Measurements from ENCODE around the gene PLA2R1.
"Not testable (repeated sequence)": the region's sequence is repeated elsewhere in the genome, so short reads cannot be mapped to it uniquely, and the experiment has no call there.

The PLA2R1 gene

DNA sequence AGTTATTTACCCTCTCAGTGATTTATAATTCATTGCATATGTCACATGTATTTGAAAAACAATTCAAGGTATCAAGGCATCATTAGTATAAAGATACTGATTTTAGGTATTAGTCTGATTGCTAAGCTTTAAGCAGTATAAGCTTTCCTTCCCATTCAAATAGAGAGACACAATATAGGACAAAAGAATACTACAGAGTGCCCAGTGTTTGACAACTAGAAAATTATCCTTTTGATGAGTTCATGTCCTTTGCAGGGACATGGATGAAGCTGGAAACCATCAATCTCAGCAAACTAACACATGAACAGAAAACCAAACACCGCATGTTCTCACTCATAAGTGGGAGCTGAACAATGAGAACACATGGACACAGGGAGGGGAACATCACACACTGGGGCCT lies 91.9 kb downstream of the PLA2R1 start:
- not testable (repeated sequence) for DNase-seq (ENCODE audit: low spot score); H3K23ac ChIP-seq (ENCODE audit: low read depth, low read length, poor library complexity); H2AFZ ChIP-seq (ENCODE audit: low read length); H3K27me3 ChIP-seq (ENCODE audit: control insufficient read depth in 3 of 3, insufficient read depth in 3 of 3, low read depth in 1 of 3, low read length in 3 of 3); H3K4me3 ChIP-seq (ENCODE audit: low read length in 2 of 2); H4K8ac ChIP-seq (ENCODE audit: low read depth, low read length); H3K9me3 ChIP-seq (replicated peaks in 1 of 2; ENCODE audit: control insufficient read depth in 2 of 2, insufficient read depth in 1 of 2, low read depth in 1 of 2, low read length in 2 of 2); H3K4me1 ChIP-seq (ENCODE audit: control insufficient read depth in 2 of 2, insufficient read depth in 1 of 2, low read depth in 1 of 2, low read length in 2 of 2); H3K4me2 ChIP-seq (ENCODE audit: insufficient read depth, low read length, poor library complexity, severe bottlenecking); H2AK5ac ChIP-seq (ENCODE audit: low read depth, low read length); H3K9ac ChIP-seq (ENCODE audit: low read depth, low read length, poor library complexity); H3K27ac ChIP-seq (replicated peaks; ENCODE audit: low read length); H3K36me3 ChIP-seq (replicated peaks in 1 of 2; ENCODE audit: control insufficient read depth in 2 of 2, insufficient read depth in 2 of 2, low read length in 2 of 2); H2BK12ac ChIP-seq (ENCODE audit: low read length); H3K79me1 ChIP-seq (ENCODE audit: low read depth, low read length); H3K14ac ChIP-seq (ENCODE audit: low read length); H2BK15ac ChIP-seq (ENCODE audit: low read length); H4K91ac ChIP-seq (ENCODE audit: low read depth, low read length, poor library complexity); H2BK5ac ChIP-seq (ENCODE audit: low read length); H3K4ac ChIP-seq (ENCODE audit: low read length); H2BK120ac ChIP-seq (ENCODE audit: low read depth, low read length); H3K18ac ChIP-seq (ENCODE audit: low read length)
- no CpG with 5 or more reads among the region's 1 CpG for WGBS, 2 donors (ENCODE audit: extremely low coverage in 2 of 2, insufficient read length in 2 of 2, insufficient replicate concordance in 1 of 2)

DNA sequence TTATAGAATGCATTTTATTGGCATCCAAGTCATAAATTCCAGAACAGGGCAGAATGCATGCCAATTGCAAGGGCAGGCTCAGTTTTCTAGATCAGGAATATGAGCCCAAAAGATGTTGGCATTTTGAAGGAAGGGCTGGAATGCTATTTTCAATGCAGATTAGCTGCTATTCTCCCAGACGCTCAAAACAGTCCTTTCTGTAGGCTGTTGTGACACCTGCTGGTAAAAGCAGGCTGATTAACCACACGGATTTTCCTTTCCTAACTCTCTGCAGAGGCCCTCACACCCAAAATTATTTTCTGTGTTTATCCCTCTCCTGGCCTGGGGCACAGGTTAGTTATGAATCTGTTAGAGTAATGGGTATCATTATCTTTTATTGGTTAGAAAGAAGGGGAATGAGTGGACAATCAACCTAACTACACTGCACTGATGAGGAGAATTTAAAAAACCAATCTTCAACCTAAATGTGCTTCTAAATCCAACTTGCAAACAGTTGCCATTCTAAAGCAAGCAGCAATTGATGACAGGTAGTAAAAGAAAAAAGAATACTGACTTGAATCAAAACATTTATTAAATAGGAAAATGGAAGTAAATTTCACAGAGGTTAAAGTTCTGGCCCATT lies 94.0 kb downstream of the PLA2R1 start:
- H3K4me2 ChIP-seq (ENCODE audit: insufficient read depth, low read length, poor library complexity, severe bottlenecking), result no peak overlapping the region
- no peak overlapping the region for H3K4ac ChIP-seq (ENCODE audit: low read length)
- H3K36me3 ChIP-seq (replicated peaks in 1 of 2; ENCODE audit: control insufficient read depth in 2 of 2, insufficient read depth in 2 of 2, low read length in 2 of 2), result no peaks in the 10 kb centered on the region
- no peaks in the 10 kb centered on the region for H3K27me3 ChIP-seq (ENCODE audit: control insufficient read depth in 3 of 3, insufficient read depth in 3 of 3, low read depth in 1 of 3, low read length in 3 of 3)
- no peak overlapping the region for H2BK5ac ChIP-seq (ENCODE audit: low read length)
- no peak overlapping the region for H3K9ac ChIP-seq (ENCODE audit: low read depth, low read length, poor library complexity)
- H3K4me1 ChIP-seq (ENCODE audit: control insufficient read depth in 2 of 2, insufficient read depth in 1 of 2, low read depth in 1 of 2, low read length in 2 of 2), result no peaks in the 10 kb centered on the region
- no peak overlapping the region for H3K23ac ChIP-seq (ENCODE audit: low read depth, low read length, poor library complexity)
- H3K79me1 ChIP-seq (ENCODE audit: low read depth, low read length), result no peaks in the 10 kb centered on the region
- no peak overlapping the region for H2AK5ac ChIP-seq (ENCODE audit: low read depth, low read length)
- no peak overlapping the region for H3K14ac ChIP-seq (ENCODE audit: low read length)
- no peak overlapping the region for H2BK120ac ChIP-seq (ENCODE audit: low read depth, low read length)
- no peak overlapping the region for H3K18ac ChIP-seq (ENCODE audit: low read length)
- H3K4me3 ChIP-seq (ENCODE audit: low read length in 2 of 2), result no peak overlapping the region
- no peak overlapping the region for H2BK12ac ChIP-seq (ENCODE audit: low read length)
- no peak overlapping the region for H4K91ac ChIP-seq (ENCODE audit: low read depth, low read length, poor library complexity)
- H4K8ac ChIP-seq (ENCODE audit: low read depth, low read length), result no peak overlapping the region
- no peaks in the 10 kb centered on the region for H3K9me3 ChIP-seq (replicated peaks in 1 of 2; ENCODE audit: control insufficient read depth in 2 of 2, insufficient read depth in 1 of 2, low read depth in 1 of 2, low read length in 2 of 2)
- peak overlapping the region; percentile 56 for H2AFZ ChIP-seq (ENCODE audit: low read length)
- DNase-seq (ENCODE audit: low spot score), result peak; percentile 58
- H3K27ac ChIP-seq (replicated peaks; ENCODE audit: low read length), result no peak overlapping the region
- no peak overlapping the region for H2BK15ac ChIP-seq (ENCODE audit: low read length)
- WGBS, 2 donors (ENCODE audit: extremely low coverage in 2 of 2, insufficient read length in 2 of 2, insufficient replicate concordance in 1 of 2), result no CpG with 5 or more reads among the region's 2 CpGs

DNA sequence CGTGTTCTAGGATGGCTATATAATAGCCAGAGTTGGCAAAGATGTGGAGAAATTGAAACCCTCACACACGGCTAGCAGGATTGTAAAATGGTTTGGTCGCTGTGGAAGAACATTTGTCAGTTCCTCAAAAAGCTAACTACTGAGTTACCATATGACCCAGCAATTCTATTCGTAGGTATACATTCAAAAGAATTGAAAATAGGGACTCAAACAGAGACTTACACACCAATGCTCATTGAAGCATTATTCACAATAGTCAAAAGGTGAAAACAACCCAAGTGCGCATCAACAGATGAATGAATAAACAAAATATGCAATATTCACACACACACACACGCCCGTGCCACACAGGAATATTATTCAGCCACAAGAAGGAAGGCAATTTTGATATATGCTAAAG lies 98.7 kb downstream of the PLA2R1 start:
- H3K23ac ChIP-seq (ENCODE audit: low read depth, low read length, poor library complexity), result no peak overlapping the region
- no peak overlapping the region for H3K4me3 ChIP-seq (ENCODE audit: low read length in 2 of 2)
- H3K79me1 ChIP-seq (ENCODE audit: low read depth, low read length), result no peaks in the 10 kb centered on the region
- no peak overlapping the region for H2BK15ac ChIP-seq (ENCODE audit: low read length)
- no peak overlapping the region for H2BK12ac ChIP-seq (ENCODE audit: low read length)
- no peak overlapping the region for H2AK5ac ChIP-seq (ENCODE audit: low read depth, low read length)
- H3K18ac ChIP-seq (ENCODE audit: low read length), result no peak overlapping the region
- H2AFZ ChIP-seq (ENCODE audit: low read length), result no peak overlapping the region
- no peak overlapping the region for H4K8ac ChIP-seq (ENCODE audit: low read depth, low read length)
- H3K27me3 ChIP-seq (ENCODE audit: control insufficient read depth in 3 of 3, insufficient read depth in 3 of 3, low read depth in 1 of 3, low read length in 3 of 3), result no peaks in the 10 kb centered on the region
- H2BK5ac ChIP-seq (ENCODE audit: low read length), result no peak overlapping the region
- H3K36me3 ChIP-seq (replicated peaks in 1 of 2; ENCODE audit: control insufficient read depth in 2 of 2, insufficient read depth in 2 of 2, low read length in 2 of 2), result no peaks in the 10 kb centered on the region
- no peak overlapping the region for H2BK120ac ChIP-seq (ENCODE audit: low read depth, low read length)
- H3K14ac ChIP-seq (ENCODE audit: low read length), result no peak overlapping the region
- H3K9ac ChIP-seq (ENCODE audit: low read depth, low read length, poor library complexity), result no peak overlapping the region
- H4K91ac ChIP-seq (ENCODE audit: low read depth, low read length, poor library complexity), result no peak overlapping the region
- H3K4ac ChIP-seq (ENCODE audit: low read length), result no peak overlapping the region
- DNase-seq (ENCODE audit: low spot score), result no peak
- no CpG with 5 or more reads among the region's 7 CpGs for WGBS, 2 donors (ENCODE audit: extremely low coverage in 2 of 2, insufficient read length in 2 of 2, insufficient replicate concordance in 1 of 2)
- no peaks in the 10 kb centered on the region for H3K4me1 ChIP-seq (ENCODE audit: control insufficient read depth in 2 of 2, insufficient read depth in 1 of 2, low read depth in 1 of 2, low read length in 2 of 2)
- H3K4me2 ChIP-seq (ENCODE audit: insufficient read depth, low read length, poor library complexity, severe bottlenecking), result no peak overlapping the region
- H3K9me3 ChIP-seq (replicated peaks in 1 of 2; ENCODE audit: control insufficient read depth in 2 of 2, insufficient read depth in 1 of 2, low read depth in 1 of 2, low read length in 2 of 2), result peaks cover 0 to 2% of the 10 kb centered on the region in 2 donors
- H3K27ac ChIP-seq (replicated peaks; ENCODE audit: low read length), result no peak overlapping the region

DNA sequence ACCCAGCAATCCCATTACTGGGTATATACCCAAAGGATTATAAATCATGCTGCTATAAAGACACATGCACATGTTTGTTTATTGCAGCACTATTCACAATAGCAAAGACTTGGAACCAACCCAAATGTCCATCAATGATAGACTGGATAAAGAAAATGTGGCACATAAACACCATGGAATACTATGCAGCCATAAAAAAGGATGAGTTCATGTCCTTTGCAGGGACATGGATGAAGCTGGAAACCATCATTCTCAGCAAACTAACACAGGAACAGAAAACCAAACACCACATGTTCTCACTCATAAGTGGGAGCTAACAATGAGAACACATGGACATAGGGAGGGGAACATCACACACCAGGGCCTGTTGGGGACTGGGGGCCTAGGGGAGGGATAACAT lies 99.9 kb downstream of the PLA2R1 start:
- H3K9me3 ChIP-seq (replicated peaks in 1 of 2; ENCODE audit: control insufficient read depth in 2 of 2, insufficient read depth in 1 of 2, low read depth in 1 of 2, low read length in 2 of 2); H2AK5ac ChIP-seq (ENCODE audit: low read depth, low read length); DNase-seq (ENCODE audit: low spot score); H3K4me1 ChIP-seq (ENCODE audit: control insufficient read depth in 2 of 2, insufficient read depth in 1 of 2, low read depth in 1 of 2, low read length in 2 of 2); H4K8ac ChIP-seq (ENCODE audit: low read depth, low read length); H2BK15ac ChIP-seq (ENCODE audit: low read length); H3K4me3 ChIP-seq (ENCODE audit: low read length in 2 of 2); H3K4ac ChIP-seq (ENCODE audit: low read length); H2BK12ac ChIP-seq (ENCODE audit: low read length); H2BK5ac ChIP-seq (ENCODE audit: low read length); H3K9ac ChIP-seq (ENCODE audit: low read depth, low read length, poor library complexity); H3K14ac ChIP-seq (ENCODE audit: low read length); H3K18ac ChIP-seq (ENCODE audit: low read length); H3K23ac ChIP-seq (ENCODE audit: low read depth, low read length, poor library complexity); H4K91ac ChIP-seq (ENCODE audit: low read depth, low read length, poor library complexity); H3K27ac ChIP-seq (replicated peaks; ENCODE audit: low read length); H3K27me3 ChIP-seq (ENCODE audit: control insufficient read depth in 3 of 3, insufficient read depth in 3 of 3, low read depth in 1 of 3, low read length in 3 of 3); H3K79me1 ChIP-seq (ENCODE audit: low read depth, low read length); H3K4me2 ChIP-seq (ENCODE audit: insufficient read depth, low read length, poor library complexity, severe bottlenecking); H3K36me3 ChIP-seq (replicated peaks in 1 of 2; ENCODE audit: control insufficient read depth in 2 of 2, insufficient read depth in 2 of 2, low read length in 2 of 2); H2BK120ac ChIP-seq (ENCODE audit: low read depth, low read length); H2AFZ ChIP-seq (ENCODE audit: low read length): not testable (repeated sequence)

Data from neuronal stem cell (in vitro differentiated cells).